ENCODE results near the gene RTEL1.
"Not testable (repeated sequence)": the region's sequence is repeated elsewhere in the genome, so short reads cannot be mapped to it uniquely, and the experiment has no call there.

The RTEL1 gene, protein sequence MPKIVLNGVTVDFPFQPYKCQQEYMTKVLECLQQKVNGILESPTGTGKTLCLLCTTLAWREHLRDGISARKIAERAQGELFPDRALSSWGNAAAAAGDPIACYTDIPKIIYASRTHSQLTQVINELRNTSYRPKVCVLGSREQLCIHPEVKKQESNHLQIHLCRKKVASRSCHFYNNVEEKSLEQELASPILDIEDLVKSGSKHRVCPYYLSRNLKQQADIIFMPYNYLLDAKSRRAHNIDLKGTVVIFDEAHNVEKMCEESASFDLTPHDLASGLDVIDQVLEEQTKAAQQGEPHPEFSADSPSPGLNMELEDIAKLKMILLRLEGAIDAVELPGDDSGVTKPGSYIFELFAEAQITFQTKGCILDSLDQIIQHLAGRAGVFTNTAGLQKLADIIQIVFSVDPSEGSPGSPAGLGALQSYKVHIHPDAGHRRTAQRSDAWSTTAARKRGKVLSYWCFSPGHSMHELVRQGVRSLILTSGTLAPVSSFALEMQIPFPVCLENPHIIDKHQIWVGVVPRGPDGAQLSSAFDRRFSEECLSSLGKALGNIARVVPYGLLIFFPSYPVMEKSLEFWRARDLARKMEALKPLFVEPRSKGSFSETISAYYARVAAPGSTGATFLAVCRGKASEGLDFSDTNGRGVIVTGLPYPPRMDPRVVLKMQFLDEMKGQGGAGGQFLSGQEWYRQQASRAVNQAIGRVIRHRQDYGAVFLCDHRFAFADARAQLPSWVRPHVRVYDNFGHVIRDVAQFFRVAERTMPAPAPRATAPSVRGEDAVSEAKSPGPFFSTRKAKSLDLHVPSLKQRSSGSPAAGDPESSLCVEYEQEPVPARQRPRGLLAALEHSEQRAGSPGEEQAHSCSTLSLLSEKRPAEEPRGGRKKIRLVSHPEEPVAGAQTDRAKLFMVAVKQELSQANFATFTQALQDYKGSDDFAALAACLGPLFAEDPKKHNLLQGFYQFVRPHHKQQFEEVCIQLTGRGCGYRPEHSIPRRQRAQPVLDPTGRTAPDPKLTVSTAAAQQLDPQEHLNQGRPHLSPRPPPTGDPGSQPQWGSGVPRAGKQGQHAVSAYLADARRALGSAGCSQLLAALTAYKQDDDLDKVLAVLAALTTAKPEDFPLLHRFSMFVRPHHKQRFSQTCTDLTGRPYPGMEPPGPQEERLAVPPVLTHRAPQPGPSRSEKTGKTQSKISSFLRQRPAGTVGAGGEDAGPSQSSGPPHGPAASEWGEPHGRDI (N-terminal part only)

DNA sequence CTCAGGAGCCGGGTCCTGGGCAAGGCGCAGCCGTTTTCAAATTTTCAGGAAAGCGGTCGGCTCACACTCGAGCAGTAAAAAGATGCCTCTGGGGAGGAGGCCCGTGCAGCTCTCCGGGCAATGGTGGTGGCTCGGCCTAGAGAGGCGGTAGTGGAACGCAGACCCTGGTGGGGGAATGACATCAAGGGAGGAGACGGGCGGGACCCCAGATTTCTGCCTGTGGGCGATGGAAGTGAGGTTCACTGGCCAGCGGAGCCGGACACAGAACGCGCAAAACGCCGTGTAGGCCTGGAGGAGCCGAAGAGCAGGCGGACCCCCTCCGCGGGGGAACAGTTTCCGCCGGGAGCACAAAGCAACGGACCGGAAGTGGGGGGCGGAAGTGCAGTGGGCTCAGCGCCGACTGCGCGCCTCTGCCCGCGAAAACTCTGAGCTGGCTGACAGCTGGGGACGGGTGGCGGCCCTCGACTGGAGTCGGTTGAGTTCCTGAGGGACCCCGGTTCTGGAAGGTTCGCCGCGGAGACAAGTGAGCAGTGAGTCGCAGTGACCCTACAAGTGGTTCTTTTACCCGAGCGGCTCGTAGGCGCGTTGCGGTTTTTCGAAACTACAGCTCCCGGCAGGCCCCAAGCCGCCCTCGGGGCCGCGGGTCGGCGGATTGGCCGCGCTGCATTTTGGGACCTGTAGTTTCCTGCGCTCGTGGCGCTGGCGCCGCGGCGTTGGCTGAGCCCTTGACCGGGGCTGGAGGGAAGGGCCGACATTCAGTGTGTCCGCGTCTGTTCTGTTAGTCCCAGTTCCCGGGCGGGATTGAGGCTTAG, at the start of gene RTEL1:
Gene RTEL1, plus strand, starts transcription at position 376 of the 812 bp plus-strand sequence. CDS start 1,091 bp downstream, outside the sequence.
- peak; percentile 8 for FAIRE-seq

DNA sequence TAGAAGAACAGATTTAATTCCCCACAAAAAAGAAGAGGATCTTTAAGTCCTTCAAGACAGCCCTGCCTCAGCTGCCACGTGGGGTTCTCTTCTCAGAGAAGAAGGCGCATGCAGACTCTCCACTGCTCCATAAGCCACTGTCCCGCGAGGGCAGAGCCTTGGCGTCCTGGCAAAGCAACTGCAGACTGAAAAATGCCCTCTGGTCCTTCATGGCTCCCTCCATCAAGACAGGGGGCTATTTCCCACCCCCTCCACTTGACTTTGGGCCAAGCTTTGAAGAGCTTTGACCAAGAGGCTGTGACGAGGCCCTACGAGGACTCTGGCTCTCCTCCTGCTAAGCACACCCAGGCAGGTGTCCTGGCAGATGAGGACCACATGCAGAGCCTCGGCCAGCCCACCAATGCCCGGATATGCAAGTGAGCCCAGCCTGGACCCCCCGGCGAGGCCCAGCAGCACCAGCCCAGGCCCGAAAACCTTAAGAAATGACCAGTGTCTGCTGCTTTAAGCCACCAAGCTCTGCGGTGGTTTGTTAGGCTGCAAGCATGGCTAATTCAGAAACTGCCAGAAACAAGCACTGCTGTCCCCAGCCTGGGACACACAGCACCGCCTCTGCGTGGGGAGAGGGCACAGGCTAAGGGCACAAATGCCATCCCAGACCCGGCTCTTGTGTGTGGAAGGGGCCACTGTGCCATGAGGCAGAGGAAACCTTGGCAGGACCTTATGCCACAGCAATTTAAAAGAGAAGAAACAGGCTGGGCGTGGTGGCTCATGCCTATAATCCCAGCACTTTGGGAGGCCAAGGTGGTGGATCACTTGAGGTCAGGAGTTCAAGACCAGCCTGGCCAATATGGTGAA, 47.3 kb upstream of the RTEL1 start:
- no peak for FAIRE-seq

DNA sequence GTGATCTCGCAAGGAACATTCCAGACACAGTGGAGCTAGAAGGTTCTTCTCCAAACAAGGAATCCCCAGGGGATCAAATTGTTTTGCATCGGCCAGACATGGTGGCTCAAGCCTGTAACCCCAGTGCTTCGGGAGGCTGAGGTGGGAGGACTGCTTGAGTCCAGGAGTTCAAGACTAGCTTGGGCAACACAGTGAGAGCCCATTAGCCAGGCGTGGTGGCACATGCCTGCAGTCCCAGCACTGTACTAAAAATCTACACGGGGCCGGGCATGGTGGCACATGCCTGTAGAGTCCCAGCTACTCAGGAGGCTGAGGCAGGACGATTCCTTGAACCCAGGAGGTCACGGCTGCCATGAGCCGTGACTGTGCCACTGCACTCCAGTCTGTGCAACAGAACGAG, 46.5 kb upstream of the RTEL1 start:
- FAIRE-seq = no peak

DNA sequence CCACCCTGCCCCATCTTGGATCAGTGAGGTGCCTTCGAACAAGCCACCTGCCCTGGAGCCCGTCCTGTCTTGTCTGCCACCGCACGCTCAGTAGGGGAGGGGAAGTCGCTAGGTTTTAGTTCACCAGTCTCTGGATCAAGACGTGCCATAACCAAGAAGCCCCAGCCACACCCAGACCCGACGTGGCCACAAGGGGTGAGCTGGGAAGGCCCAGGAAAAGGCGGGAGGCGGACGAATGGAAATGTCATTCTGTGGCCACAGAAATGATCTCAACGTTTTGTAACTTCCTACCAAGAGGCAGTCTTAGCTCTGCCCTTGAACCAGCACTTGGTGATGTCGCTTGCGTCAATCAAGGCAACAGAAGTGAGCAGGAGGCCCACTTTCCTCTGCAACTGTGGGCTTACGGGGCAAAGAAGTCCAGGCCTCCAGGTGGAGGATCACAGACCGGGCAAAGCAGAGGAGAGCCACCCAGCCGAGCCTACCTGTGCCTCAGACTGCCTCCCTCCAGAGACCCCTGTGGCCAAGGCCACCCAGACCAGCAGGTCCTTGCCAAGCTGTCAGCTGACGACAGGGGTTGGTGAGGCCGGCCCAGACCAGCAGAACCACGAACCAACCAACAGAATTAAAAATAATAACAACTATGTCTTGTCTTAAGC, 45.7 kb upstream of the RTEL1 start:
- no peak for FAIRE-seq

DNA sequence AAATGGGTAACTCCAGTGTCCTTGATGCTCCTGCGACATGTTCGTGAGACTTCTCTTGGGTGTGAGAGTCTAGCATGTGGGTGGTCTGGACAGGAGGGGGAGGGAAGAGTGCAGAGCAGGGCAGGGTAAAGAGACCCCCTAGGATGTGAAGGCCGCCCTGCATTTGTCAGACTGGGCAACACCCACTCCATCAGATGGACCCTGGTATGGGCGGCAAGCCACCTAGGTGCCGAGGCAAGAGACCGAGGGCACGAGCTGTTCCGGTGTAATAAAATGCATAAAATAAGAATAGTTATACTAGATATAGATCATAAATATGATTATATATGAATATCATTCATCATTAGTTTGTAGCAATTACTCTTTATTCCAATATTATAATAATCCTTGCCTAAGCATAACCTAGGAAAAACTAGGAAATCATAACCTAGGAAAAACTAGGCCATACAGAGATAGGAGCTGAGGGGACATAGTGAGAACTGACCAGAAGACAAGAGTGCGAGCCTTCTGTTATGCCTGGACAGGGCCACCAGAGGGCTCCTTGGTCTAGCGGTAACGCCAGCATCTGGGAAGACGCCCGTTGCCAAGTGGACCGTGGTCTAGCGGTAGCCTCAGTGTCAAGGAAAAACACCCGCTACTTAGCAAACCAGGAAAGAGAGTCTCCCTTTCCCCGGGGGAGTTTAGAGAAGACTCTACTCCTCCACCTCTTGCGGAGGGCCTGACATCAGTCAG, 44.1 kb upstream of the RTEL1 start:
- FAIRE-seq = not testable (repeated sequence)

DNA sequence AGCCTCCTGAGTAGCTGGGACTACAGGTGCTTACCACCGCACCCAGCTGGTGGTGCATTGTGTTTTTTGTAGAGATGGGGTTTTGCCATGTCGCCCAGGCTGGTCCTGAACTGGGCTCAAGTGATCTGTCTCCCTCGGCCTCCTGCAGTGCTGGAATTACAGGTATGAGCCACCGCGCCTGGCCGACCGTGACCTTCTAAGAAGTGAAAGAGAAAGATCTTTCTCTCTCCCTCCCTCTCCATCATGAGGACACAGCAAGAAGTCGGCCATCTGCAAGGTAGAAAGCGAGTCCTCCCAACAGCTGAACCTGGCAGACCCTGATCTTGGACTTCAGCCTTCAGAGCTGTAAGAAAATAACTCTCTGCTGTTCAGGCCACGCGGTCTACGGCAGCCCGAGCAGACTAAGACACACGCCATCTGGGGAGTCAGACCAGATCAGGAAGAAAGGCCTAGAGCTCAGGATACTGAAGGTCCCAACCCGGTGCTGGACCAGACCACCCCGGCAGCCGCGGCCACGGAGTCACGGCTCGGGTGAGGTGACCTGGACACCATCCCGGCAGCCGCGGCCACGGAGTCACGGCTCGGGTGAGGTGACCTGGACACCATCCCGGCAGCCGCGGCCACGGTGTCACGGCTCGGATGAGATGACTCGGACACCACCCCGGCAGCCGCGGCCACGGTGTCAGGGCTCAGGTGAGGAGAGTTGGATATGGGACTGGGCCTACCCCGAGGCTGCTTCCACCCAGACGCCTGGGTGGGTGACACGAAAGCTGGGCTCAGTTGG, 40.8 kb upstream of the RTEL1 start:
- FAIRE-seq = no peak

DNA sequence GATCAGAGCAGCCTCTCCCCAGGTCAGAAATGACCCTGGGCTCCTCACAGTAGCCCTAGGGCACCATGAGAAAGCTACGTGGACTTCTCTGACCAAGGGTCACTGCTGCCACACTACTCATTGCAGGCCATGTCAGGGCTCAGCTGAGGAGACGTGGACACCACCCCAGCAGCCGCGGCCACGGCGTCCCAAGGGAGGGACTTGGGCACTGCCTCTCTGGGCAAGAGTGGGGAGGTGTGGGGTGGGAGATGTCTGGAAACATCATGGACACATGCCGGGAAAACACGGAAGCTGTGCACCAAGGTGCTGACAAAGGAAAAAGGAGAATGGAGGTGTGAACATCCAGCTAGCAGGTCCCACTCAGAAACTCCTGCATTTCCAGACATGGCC, 40.2 kb upstream of the RTEL1 start:
- no peak for FAIRE-seq

DNA sequence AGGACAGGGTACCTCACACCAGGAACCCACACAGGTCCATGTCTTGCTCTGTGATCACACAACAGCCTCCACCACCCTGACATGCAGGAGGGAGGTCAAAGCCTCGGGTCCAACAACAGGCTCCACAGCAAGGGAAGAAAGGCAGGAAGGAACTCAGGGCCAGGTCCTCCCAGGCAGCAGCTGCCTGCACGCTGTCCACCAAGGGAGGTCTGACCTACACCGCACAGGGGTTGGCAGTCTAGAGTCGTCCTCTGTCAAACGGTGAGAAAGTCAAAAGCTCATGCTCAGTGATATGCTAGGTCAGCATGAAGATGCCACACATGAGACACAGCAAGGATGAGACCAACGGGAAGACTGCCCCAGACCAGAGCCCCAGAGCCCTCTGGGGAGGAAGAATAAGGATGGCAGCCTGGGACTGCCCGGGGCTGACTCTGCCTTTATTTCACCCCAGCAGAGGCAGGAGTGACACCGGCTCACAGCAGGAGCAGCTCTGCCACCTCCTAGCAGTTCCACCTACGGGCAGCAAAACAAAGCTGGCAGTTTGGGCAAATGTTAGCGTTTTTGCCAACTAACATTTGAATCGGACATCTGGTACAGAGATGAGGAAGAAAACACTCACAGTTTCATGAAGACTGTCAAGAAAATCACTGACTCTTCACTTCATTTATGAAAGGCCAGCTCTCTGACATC, 39.7 kb upstream of the RTEL1 start:
- FAIRE-seq = no peak

DNA sequence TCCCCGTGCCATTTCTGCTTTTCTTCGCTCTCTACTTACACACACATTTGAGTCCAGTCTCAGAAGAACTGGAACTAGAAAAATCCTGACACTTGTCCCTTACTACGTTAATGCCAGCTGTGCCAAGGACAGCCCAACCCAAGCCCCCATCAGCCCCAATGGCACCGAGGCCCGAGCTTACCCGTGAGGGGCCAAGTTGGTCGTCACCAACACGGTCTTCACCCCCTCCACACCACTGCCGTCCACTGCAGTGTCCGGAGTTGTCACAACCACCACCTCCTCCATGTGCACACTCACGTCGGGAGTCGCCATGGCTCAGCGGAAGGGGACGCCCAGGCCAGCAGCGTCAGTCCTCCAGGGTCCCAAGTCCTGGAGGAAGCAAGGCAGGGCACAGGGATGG, 39.0 kb upstream of the RTEL1 start:
- FAIRE-seq = no peak

DNA sequence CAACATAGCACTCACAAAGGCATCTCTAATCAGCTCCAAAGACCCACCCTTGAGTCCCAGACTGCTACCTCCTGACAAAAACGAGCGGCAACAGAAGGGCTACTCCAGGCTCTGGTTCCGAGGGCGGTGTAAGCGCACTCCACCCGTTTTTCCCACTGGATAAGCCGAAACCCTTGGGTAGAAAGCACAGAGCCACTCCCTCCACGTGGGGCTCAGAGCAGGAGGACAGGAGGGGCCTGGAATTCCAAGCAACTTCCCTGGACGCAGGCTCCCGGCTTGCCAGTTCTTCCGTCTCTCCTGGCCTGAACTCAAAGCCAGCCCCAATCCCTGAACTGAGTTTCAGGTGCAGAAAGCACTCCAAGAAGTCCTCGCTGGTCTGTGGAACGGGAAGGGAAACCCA, 38.6 kb upstream of the RTEL1 start:
- FAIRE-seq = no peak

DNA sequence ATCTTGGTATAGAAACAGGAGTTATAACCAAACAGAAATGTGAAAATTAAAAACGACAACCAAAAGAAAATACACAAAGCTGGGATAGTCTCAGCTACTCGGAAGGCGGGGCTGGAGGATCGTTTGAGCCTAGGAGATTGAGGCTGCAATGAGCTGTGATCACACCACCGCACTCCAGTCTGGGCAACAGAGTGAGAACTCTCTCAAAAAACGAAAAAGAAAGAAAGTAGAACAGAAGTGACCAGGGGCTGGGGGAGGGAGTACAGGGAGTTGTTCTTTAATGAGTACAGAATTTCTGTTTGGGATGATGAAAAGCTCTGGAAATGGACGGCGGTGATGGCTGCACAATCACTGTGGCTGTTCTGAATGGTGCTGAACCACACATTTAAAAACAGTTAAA, 37.1 kb upstream of the RTEL1 start:
- FAIRE-seq = no peak

DNA sequence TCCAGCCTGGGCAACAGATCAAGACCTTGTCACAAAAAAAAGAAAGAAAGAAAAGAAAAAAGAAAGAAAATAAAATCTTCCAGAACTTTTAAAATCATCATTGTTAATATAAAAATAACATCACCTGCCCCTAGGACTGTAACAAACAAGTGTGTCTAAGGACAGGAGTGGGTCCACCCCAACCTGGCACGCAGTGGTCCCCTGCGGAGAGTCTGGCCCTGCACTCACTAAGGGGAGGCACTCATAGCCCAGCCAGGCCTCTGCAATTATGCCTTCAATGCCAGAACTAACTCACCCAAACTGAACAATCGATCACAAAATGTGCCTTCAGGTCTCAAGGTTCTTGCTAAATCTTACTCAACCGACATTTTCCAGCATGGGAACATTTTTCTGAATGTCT, 36.0 kb upstream of the RTEL1 start:
- FAIRE-seq = no peak

DNA sequence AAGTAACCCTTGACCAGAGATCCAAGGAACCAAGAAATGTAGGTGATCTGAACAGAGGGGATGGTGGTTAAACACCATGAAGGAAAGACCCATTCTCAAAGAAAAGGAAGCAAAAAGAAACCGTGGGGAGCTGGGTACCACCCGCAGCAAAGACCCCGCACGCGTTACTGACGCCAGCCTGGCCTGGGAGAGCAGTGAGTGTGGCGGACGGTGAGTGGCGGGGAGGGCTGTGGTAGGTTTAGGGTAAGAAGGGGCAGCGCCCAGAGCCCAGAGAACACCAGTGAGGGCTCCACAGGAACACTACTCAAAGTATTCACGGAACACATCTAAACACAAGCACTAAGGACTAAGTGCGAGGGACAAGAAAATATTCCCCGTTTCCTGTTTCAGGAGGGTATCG, 35.4 kb upstream of the RTEL1 start:
- FAIRE-seq = no peak

DNA sequence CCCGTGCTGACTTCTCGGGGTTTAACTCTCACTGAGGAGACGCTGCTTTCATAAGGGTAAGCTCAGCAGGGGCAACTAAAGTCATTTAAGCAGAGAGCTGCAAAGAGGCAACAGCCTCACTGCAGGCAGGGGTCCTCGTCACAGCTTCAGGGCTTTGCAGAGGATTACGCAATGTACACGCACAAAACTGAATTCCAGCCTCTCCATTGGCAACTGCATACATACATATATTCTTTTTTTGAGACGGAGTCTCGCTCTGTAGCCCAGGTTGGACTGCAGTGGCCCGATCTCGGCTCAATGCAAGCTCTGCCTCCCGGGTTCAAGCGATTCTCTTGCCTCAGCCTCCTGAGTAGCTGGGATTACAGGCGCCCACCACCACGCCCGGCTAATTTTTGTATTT, 33.6 kb upstream of the RTEL1 start:
- no peak for FAIRE-seq

DNA sequence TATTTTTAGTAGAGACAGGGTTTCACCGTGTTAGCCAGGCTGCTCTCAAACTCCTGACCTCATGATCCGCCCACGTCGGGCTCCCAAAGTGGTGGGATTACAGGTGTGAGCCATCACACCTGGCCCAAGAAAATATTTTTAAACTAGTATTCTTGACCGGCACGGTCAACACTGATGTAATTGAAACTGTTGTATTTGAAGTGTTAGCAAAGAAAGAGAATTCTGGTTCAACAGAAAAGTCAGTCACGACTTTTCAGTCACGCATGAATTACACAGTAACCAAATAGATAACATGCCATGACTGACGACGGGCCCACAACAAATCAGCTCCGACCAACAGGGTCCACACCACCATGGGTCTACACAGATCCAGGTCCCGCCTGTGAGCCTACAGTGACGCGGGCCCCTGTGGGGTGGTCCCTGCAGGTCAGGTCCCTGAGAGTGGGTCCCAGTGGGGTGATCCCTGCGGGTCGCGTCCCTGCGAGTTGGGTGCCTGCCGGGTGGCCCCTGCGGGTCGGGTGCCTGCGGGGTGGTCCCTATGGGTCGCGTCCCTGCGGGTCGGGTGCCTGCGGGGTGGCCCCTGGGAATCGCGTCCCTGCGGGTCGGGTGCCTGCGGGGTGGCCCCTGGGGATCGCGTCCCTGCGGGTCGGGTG, 32.2 kb upstream of the RTEL1 start:
- FAIRE-seq = no peak

DNA sequence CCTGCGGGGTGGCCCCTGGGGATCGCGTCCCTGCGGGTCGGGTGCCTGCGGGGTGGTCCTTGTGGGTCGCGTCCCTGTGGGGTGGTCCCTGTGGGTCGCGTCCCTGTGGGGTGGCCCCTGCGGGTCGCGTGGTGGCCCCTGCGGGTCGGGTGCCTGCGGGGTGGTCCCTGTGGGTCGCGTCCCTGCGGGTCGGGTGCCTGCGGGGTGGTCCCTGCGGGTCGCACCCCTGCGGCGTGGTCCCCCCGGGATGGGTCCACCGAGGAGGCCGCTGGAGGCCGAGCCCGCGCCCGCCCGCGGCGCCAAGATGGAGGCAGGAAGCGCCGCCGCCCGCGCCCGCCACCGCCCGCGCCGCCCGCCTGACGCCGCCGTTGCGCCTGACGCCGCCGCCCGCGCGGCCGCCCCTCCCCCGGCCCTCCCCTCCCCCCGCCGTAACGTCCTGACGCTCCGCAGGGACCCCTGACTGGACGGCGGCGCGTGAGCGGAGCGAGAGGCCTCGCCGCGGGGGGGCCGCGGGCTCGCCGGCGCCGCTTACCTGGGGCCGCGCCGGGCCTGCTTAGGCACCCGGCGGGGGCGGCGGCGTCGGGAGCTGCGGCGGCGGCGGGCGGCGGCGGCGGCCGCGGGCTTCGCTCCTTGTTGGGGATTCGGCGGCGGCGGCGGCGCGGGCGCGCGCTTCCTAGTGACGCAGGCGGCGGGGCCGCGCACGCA, 31.5 kb upstream of the RTEL1 start, which contains the start of gene GMEB2:
Gene GMEB2, minus strand, starts transcription at position 678 of the 705 bp plus-strand sequence. CDS start 7,704 bp downstream, outside the sequence.
- no peak for FAIRE-seq

DNA sequence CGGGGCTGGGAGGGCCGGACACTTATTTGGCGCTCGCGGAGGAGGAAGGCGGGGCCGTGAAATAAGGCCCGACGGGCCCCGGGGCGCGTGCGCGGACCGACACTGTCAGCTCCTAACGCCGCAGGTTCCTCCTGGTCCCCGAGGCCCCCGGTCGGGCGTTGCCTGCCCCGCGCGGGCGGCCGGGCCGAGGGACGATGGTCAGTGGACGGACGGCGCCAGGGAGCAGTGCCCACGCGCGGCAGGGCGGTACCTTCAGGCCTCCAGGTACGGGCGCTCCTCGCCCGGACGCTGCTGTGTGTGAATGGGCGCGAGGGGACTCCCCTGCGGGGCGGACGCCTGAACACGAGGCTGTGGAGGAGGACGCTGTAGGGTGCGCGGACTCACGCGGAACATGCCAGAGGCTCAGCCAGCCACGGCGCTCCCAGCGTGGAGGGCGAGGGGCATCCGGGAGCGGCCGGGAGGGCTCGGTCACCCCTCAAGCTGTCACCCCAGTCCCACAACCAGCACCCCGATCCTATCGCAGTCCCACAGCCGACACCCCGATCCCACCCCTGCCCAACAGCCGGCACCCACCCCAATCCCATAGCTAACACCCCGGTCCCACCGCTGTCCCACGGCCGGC, 30.9 kb upstream of the RTEL1 start:
- FAIRE-seq = no peak
